Measurements from ENCODE around the gene CLDN1. TPM values are rescaled to one million over a fixed set of nuclear protein-coding genes. Genes with fewer than 3 reads are reported as not detected.

The CLDN1 gene
- 1 to 10 TPM in 1 of 3 donors, under 1 TPM in 2; 0.43 to 2.1 (median 0.66) TPM for total RNA-seq

GRCh38 chr3:190321789-190322603, at the start of gene CLDN1:
Gene CLDN1 (minus strand): TSS chr3:190322446. CDS start chr3:190322206, 240 bp downstream.
- H3K27me3 Mint-ChIP-seq (ENCODE audit: low read depth) = peaks cover 27% of the 10 kb centered on the region

GRCh38 chr3:190371152-190371551, 48.9 kb upstream of the CLDN1 start:
- no peaks in the 10 kb centered on the region for H3K4me1 Mint-ChIP-seq (ENCODE audit: low read depth)
- no peak overlapping the region for H3K4me3 Mint-ChIP-seq
- no peak for DNase-seq
- ATAC-seq = no peak
- H3K27me3 Mint-ChIP-seq (ENCODE audit: low read depth) = peaks cover 10% of the 10 kb centered on the region
- H3K9me3 Mint-ChIP-seq = no peaks in the 10 kb centered on the region
- no peaks in the 10 kb centered on the region for H3K36me3 Mint-ChIP-seq (ENCODE audit: insufficient read depth)

More at GRCh38 chr3:190321789-190322603, at the start of gene CLDN1:
- ATAC-seq (peak; percentile 74 to 81), DNase-seq (peak; percentile 69)
- Mint-ChIP-seq H3K36me3 (ENCODE audit: insufficient read depth) (no peaks in the 10 kb centered on the region), H3K4me3 (peak within 1 kb of the TSS; percentile 72), H3K4me1 (ENCODE audit: low read depth) (peaks cover 37% of the 10 kb centered on the region), H3K9me3 (no peaks in the 10 kb centered on the region)

- ATAC-seq (no peak), DNase-seq (no peak)
- Mint-ChIP-seq H3K4me1 (ENCODE audit: low read depth) (no peaks in the 10 kb centered on the region), H3K4me3 (no peak overlapping the region), H3K27me3 (ENCODE audit: low read depth) (peaks cover 9% of the 10 kb centered on the region), H3K36me3 (ENCODE audit: insufficient read depth) (no peaks in the 10 kb centered on the region), H3K9me3 (no peaks in the 10 kb centered on the region)
These were observed 48.1 kb upstream of the CLDN1 start for GRCh38 chr3:190370369-190370768.

- Mint-ChIP-seq H3K4me3 (no peak overlapping the region), H3K9me3 (no peaks in the 10 kb centered on the region), H3K4me1 (ENCODE audit: low read depth) (no peaks in the 10 kb centered on the region), H3K36me3 (ENCODE audit: insufficient read depth) (no peaks in the 10 kb centered on the region), H3K27me3 (ENCODE audit: low read depth) (peaks cover 10% of the 10 kb centered on the region)
- no peak for ATAC-seq
- no peak for DNase-seq
These were observed 47.5 kb upstream of the CLDN1 start for GRCh38 chr3:190369668-190370295.

- Mint-ChIP-seq H3K27me3 (ENCODE audit: low read depth) (peaks cover 8% of the 10 kb centered on the region), H3K36me3 (ENCODE audit: insufficient read depth) (no peaks in the 10 kb centered on the region), H3K9me3 (no peaks in the 10 kb centered on the region), H3K4me3 (no peak overlapping the region), H3K4me1 (ENCODE audit: low read depth) (no peaks in the 10 kb centered on the region)
- no peak for DNase-seq
- no peak for ATAC-seq
These were observed 46.6 kb upstream of the CLDN1 start for GRCh38 chr3:190368881-190369280.

GRCh38 chr3:190366133-190366532, 43.9 kb upstream of the CLDN1 start:
- H3K4me1 Mint-ChIP-seq (ENCODE audit: low read depth) = no peaks in the 10 kb centered on the region
- DNase-seq (no peak), ATAC-seq (no peak)
- no peaks in the 10 kb centered on the region for H3K9me3 Mint-ChIP-seq
- no peak overlapping the region for H3K4me3 Mint-ChIP-seq
- H3K36me3 Mint-ChIP-seq (ENCODE audit: insufficient read depth) = no peaks in the 10 kb centered on the region
- peaks cover 7% of the 10 kb centered on the region for H3K27me3 Mint-ChIP-seq (ENCODE audit: low read depth)

GRCh38 chr3:190362258-190362657, 40.0 kb upstream of the CLDN1 start:
- Mint-ChIP-seq H3K9me3 (no peaks in the 10 kb centered on the region), H3K27me3 (ENCODE audit: low read depth) (peaks cover 12% of the 10 kb centered on the region), H3K4me3 (no peak overlapping the region), H3K36me3 (ENCODE audit: insufficient read depth) (no peaks in the 10 kb centered on the region), H3K4me1 (ENCODE audit: low read depth) (no peaks in the 10 kb centered on the region)
- ATAC-seq (no peak), DNase-seq (no peak)

- no peak overlapping the region for H3K4me3 Mint-ChIP-seq
- H3K36me3 Mint-ChIP-seq (ENCODE audit: insufficient read depth) = no peaks in the 10 kb centered on the region
- peaks cover 12% of the 10 kb centered on the region for H3K27me3 Mint-ChIP-seq (ENCODE audit: low read depth)
- no peak for ATAC-seq
- no peaks in the 10 kb centered on the region for H3K4me1 Mint-ChIP-seq (ENCODE audit: low read depth)
- H3K9me3 Mint-ChIP-seq = no peaks in the 10 kb centered on the region
- DNase-seq = no peak
These were observed 39.5 kb upstream of the CLDN1 start for GRCh38 chr3:190361791-190362190.

- Mint-ChIP-seq H3K4me3 (no peak overlapping the region), H3K27me3 (ENCODE audit: low read depth) (peaks cover 8% of the 10 kb centered on the region), H3K36me3 (ENCODE audit: insufficient read depth) (no peaks in the 10 kb centered on the region), H3K4me1 (ENCODE audit: low read depth) (no peaks in the 10 kb centered on the region), H3K9me3 (no peaks in the 10 kb centered on the region)
- no peak for DNase-seq
- ATAC-seq = no peak
These were observed 38.0 kb upstream of the CLDN1 start for GRCh38 chr3:190360228-190360627.

GRCh38 chr3:190359813-190360212, 37.6 kb upstream of the CLDN1 start:
- Mint-ChIP-seq H3K4me3 (no peak overlapping the region), H3K9me3 (no peaks in the 10 kb centered on the region), H3K27me3 (ENCODE audit: low read depth) (peaks cover 8% of the 10 kb centered on the region), H3K4me1 (ENCODE audit: low read depth) (no peaks in the 10 kb centered on the region), H3K36me3 (ENCODE audit: insufficient read depth) (no peaks in the 10 kb centered on the region)
- DNase-seq (no peak), ATAC-seq (no peak)

- Mint-ChIP-seq H3K36me3 (ENCODE audit: insufficient read depth) (no peaks in the 10 kb centered on the region), H3K27me3 (ENCODE audit: low read depth) (peaks cover 10% of the 10 kb centered on the region)
These were observed 35.2 kb upstream of the CLDN1 start for GRCh38 chr3:190357468-190357867.

GRCh38 chr3:190356246-190356645, 34.0 kb upstream of the CLDN1 start:
- DNase-seq = no peak
- Mint-ChIP-seq H3K4me1 (ENCODE audit: low read depth) (no peaks in the 10 kb centered on the region), H3K27me3 (ENCODE audit: low read depth) (peaks cover 7% of the 10 kb centered on the region), H3K36me3 (ENCODE audit: insufficient read depth) (no peaks in the 10 kb centered on the region), H3K9me3 (peaks cover 5% of the 10 kb centered on the region), H3K4me3 (no peak overlapping the region)
- ATAC-seq = no peak

More at GRCh38 chr3:190357468-190357867, 35.2 kb upstream of the CLDN1 start:
- no peak for DNase-seq
- Mint-ChIP-seq H3K4me3 (no peak overlapping the region), H3K9me3 (peaks cover 5% of the 10 kb centered on the region), H3K4me1 (ENCODE audit: low read depth) (no peaks in the 10 kb centered on the region)
- no peak for ATAC-seq

- no peak for ATAC-seq
- H3K4me1 Mint-ChIP-seq (ENCODE audit: low read depth) = no peaks in the 10 kb centered on the region
These were observed 30.7 kb upstream of the CLDN1 start for GRCh38 chr3:190352861-190353457.

GRCh38 chr3:190346541-190346940, 24.3 kb upstream of the CLDN1 start:
- no peaks in the 10 kb centered on the region for H3K36me3 Mint-ChIP-seq (ENCODE audit: insufficient read depth)
- DNase-seq (no peak), ATAC-seq (no peak)
- H3K9me3 Mint-ChIP-seq = no peaks in the 10 kb centered on the region
- no peak overlapping the region for H3K4me3 Mint-ChIP-seq
- H3K4me1 Mint-ChIP-seq (ENCODE audit: low read depth) = no peaks in the 10 kb centered on the region
- peaks cover 7% of the 10 kb centered on the region for H3K27me3 Mint-ChIP-seq (ENCODE audit: low read depth)

More at GRCh38 chr3:190352861-190353457, 30.7 kb upstream of the CLDN1 start:
- H3K9me3 Mint-ChIP-seq = peaks cover 5% of the 10 kb centered on the region
- peaks cover 11% of the 10 kb centered on the region for H3K27me3 Mint-ChIP-seq (ENCODE audit: low read depth)
- H3K36me3 Mint-ChIP-seq (ENCODE audit: insufficient read depth) = no peaks in the 10 kb centered on the region
- DNase-seq = no peak
- H3K4me3 Mint-ChIP-seq = no peak overlapping the region

Measured in activated T-cell treated with anti-CD3 and anti-CD28 coated beads, Interleukin-2, amount 50 U/mL, for 4 hours (primary cell).